Loucy (cell line): ENCODE results near the gene USP51.

ENCODE experiments used
- H2AFZ ChIP-seq: fragments of 200-600 bp; sonication (generic); 2 replicates; pipeline ENCODE4 v1.6.0; 2016; ENCODE audit warnings: antibody characterized with exemption, mild to moderate bottlenecking, low read length, moderate library complexity
- H3F3A ChIP-seq: fragments of 200-600 bp; 2 replicates; pipeline ENCODE4 v1.6.0; 2016; ENCODE audit warnings: antibody characterized with exemption, low read depth, mild to moderate bottlenecking
- H3K27me3 ChIP-seq: fragments of 200-600 bp; sonication (generic); 2 replicates; pipeline ENCODE4 v1.6.1; 2014; ENCODE audit warnings: low read length, mild to moderate bottlenecking; ENCODE audit not compliant: insufficient read depth, poor library complexity, severe bottlenecking
- H3K36me3 ChIP-seq: fragments of 200-600 bp; sonication (generic); 2 replicates; pipeline ENCODE4 v1.6.1; 2016; ENCODE audit warnings: low read length; ENCODE audit not compliant: insufficient read depth
- H3K4me1 ChIP-seq: fragments of 200-600 bp; sonication (generic); 2 replicates; pipeline ENCODE4 v1.5.1; 2014; ENCODE audit warnings: low read length, mild to moderate bottlenecking; ENCODE audit not compliant: insufficient read depth, poor library complexity, severe bottlenecking
- H3K4me2 ChIP-seq: fragments of 200-600 bp; sonication (generic); 2 replicates; pipeline ENCODE4 v1.6.0; 2014; ENCODE audit warnings: antibody characterized with exemption, low read length, low read depth, mild to moderate bottlenecking; ENCODE audit not compliant: poor library complexity, severe bottlenecking
- H3K4me3 ChIP-seq: fragments of 200-600 bp; sonication (generic); 2 replicates; pipeline ENCODE4 v1.5.1; 2014; ENCODE audit warnings: low read length, mild to moderate bottlenecking, mixed read lengths; ENCODE audit not compliant: poor library complexity, severe bottlenecking
- H3K79me2 ChIP-seq: fragments of 200-600 bp; sonication (generic); 2 replicates; pipeline ENCODE4 v1.6.1; 2014; ENCODE audit warnings: low read length; ENCODE audit not compliant: insufficient read depth
- H3K9ac ChIP-seq: fragments of 200-600 bp; sonication (generic); 2 replicates; pipeline ENCODE4 v1.6.0; 2014; ENCODE audit warnings: mild to moderate bottlenecking, low read depth, low read length, moderate library complexity; ENCODE audit not compliant: poor library complexity, severe bottlenecking
- H3K9me2 ChIP-seq: fragments of 200-600 bp; sonication (generic); replicated peaks from 2 replicates; pipeline ENCODE4 v1.6.1; 2016; ENCODE audit warnings: low read depth, low read length, mixed read lengths
- H3K9me3 ChIP-seq: fragments of 200-600 bp; sonication (generic); 2 replicates; pipeline ENCODE4 v1.6.1; 2014; ENCODE audit warnings: mild to moderate bottlenecking, antibody characterized with exemption, low read length, low read depth; ENCODE audit not compliant: insufficient read depth
- H4K20me1 ChIP-seq: fragments of 200-600 bp; sonication (generic); 2 replicates; pipeline ENCODE4 v1.6.0; 2014; ENCODE audit warnings: antibody characterized with exemption, low read length, mild to moderate bottlenecking; ENCODE audit not compliant: insufficient read depth, poor library complexity, severe bottlenecking
- EZH2phosphoT487 ChIP-seq: fragments of 200-600 bp; IDR thresholded peaks from 2 replicates; pipeline ENCODE4 v1.6.1; 2018; ENCODE audit warnings: antibody characterized with exemption, mild to moderate bottlenecking, moderate library complexity, borderline replicate concordance
- TF ChIP-seq, protein P1 (sequence below): fragments of 200-600 bp; sonication (generic); conservative IDR thresholded peaks from 2 replicates; pipeline ENCODE4 v1.5.1; 2014; ENCODE audit warnings: mild to moderate bottlenecking, antibody characterized with exemption, low read length

The USP51 gene

DNA sequence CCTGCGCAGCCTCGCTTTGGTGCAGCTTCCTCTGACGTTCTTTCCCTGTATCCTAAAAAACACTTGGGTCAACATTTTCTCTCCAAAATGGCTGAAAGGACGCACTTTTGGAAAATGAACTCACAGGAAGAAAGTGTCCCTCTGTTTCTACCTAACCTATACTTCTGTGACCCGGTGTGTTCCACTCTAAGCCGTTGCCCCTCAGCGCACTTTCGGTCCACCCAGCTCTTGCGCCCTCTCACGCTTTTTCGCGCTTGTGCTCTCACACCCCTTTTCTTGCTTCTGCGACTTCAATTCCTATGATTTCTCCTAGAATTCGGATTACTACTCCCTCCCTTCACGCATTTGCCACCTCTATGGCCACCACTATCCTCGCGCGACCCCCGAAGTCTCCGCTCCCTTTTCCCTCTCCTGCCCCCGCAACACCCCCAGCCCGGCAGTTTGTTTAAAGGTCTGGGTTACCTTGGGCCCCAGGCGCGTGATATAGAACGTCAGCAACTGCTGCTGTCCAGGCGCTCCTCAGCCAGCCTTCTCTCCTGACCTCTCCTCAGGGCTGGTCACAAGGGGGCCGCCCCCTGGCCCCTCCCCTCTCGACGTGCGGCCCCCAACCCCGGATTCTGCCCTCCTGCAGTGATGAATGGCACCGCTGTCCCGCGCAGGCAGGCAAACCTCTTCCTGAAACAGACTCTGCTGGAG is at the start of gene USP51:
Gene USP51, minus strand, starts transcription at position 535 of the 696 bp plus-strand sequence. CDS start 909 bp downstream, outside the sequence.
- no peaks in the 10 kb centered on the region for H3K27me3 ChIP-seq
- peak within 1 kb of the TSS; percentile 91 for H3K9ac ChIP-seq
- no peaks in the 10 kb centered on the region for H4K20me1 ChIP-seq
- H3K4me3 ChIP-seq: peak within 1 kb of the TSS; percentile 86
- H3F3A ChIP-seq: no peaks in the 10 kb centered on the region
- H3K4me1 ChIP-seq: peaks cover 10% of the 10 kb centered on the region
- H2AFZ ChIP-seq: peak within 1 kb of the TSS; percentile 93
- no peaks in the 10 kb centered on the region for H3K9me3 ChIP-seq
- TF ChIP-seq EZH2phosphoT487: no peak
- TF ChIP-seq, protein P1, sequence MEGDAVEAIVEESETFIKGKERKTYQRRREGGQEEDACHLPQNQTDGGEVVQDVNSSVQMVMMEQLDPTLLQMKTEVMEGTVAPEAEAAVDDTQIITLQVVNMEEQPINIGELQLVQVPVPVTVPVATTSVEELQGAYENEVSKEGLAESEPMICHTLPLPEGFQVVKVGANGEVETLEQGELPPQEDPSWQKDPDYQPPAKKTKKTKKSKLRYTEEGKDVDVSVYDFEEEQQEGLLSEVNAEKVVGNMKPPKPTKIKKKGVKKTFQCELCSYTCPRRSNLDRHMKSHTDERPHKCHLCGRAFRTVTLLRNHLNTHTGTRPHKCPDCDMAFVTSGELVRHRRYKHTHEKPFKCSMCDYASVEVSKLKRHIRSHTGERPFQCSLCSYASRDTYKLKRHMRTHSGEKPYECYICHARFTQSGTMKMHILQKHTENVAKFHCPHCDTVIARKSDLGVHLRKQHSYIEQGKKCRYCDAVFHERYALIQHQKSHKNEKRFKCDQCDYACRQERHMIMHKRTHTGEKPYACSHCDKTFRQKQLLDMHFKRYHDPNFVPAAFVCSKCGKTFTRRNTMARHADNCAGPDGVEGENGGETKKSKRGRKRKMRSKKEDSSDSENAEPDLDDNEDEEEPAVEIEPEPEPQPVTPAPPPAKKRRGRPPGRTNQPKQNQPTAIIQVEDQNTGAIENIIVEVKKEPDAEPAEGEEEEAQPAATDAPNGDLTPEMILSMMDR: peak; percentile 35
- peak within 1 kb of the TSS; percentile 70 for H3K4me2 ChIP-seq
- no peaks in the 10 kb centered on the region for H3K36me3 ChIP-seq
- peaks cover 4% of the 10 kb centered on the region for H3K79me2 ChIP-seq
- H3K9me2 ChIP-seq: no peaks in the 10 kb centered on the region

DNA sequence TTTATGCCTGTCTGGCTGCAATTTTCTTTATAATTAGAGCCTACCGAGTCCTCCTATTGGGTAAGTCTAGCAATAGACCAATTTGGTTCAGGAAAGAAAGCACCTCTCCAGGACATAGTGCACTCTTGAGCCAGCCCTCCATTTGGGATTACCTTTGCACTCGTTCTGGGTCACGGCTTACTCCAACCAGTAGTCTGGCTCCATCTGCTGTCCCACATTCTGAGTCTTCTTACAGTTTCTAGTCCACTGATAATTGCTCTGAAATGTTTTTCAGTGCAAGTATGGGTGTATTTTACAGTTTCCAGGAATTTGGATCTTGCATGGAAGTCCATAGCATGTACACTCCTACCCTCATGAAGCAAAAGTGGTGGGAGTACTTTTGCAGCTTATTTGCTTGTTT is 34.8 kb upstream of the USP51 start:
- H3K27me3 ChIP-seq: no peaks in the 10 kb centered on the region
- H3K79me2 ChIP-seq: no peaks in the 10 kb centered on the region
- no peak overlapping the region for H2AFZ ChIP-seq
- H3K4me2 ChIP-seq: no peak overlapping the region
- no peak for TF ChIP-seq EZH2phosphoT487
- TF ChIP-seq, protein P1: no peak
- no peaks in the 10 kb centered on the region for H4K20me1 ChIP-seq
- no peak overlapping the region for H3K9ac ChIP-seq
- H3K9me3 ChIP-seq: no peaks in the 10 kb centered on the region
- no peaks in the 10 kb centered on the region for H3K36me3 ChIP-seq
- H3K9me2 ChIP-seq: no peaks in the 10 kb centered on the region
- H3K4me3 ChIP-seq: no peak overlapping the region
- no peaks in the 10 kb centered on the region for H3K4me1 ChIP-seq
- no peaks in the 10 kb centered on the region for H3F3A ChIP-seq

DNA sequence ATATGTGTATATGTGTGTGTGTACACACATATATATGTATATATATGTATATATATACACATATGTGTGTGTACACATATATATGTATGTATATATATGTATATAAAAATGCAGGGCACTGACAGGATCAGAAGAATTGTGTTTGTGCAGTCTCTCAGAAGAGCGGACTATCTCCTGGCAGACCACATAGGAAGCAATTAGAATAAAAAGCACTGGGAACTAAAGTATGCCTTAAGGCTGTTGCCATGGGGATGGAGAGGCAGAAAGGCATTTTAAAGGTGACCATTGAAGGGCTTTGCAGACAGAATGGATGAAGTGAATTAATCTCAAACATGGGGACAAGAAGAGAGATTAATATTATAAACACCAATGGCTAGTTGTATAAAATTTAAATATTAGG is 33.7 kb upstream of the USP51 start:
- no peak overlapping the region for H3K9ac ChIP-seq
- no peak overlapping the region for H2AFZ ChIP-seq
- no peaks in the 10 kb centered on the region for H3K4me1 ChIP-seq
- H4K20me1 ChIP-seq: no peaks in the 10 kb centered on the region
- TF ChIP-seq, protein P1: no peak
- no peak for TF ChIP-seq EZH2phosphoT487
- no peaks in the 10 kb centered on the region for H3F3A ChIP-seq
- no peaks in the 10 kb centered on the region for H3K9me3 ChIP-seq
- H3K4me3 ChIP-seq: no peak overlapping the region
- no peaks in the 10 kb centered on the region for H3K36me3 ChIP-seq
- H3K4me2 ChIP-seq: no peak overlapping the region
- H3K9me2 ChIP-seq: no peaks in the 10 kb centered on the region
- H3K79me2 ChIP-seq: no peaks in the 10 kb centered on the region
- no peaks in the 10 kb centered on the region for H3K27me3 ChIP-seq
